MM.1S (cell line): ENCODE data around the gene MOCOS.

ENCODE experiments used
- CTCF ChIP-seq: fragments of 300-600 bp; sonication (generic); IDR thresholded peaks from 2 replicates; pipeline ENCODE4 v1.5.1; 2016; ENCODE audit warnings: antibody characterized with exemption, low read length, mixed read lengths
- EZH2 ChIP-seq: fragments of 300-600 bp; sonication (generic); optimal IDR thresholded peaks from 2 replicates; pipeline ENCODE3; 2017; ENCODE audit warnings: low read depth, mild to moderate bottlenecking, antibody characterized with exemption, low read length, mixed read lengths
- EZH2phosphoT487 ChIP-seq: fragments of 300-600 bp; sonication (generic); IDR thresholded peaks from 2 replicates; pipeline ENCODE4 v1.6.1; 2018; ENCODE audit warnings: antibody characterized with exemption, low read length

GRCh38 chr18:36185157-36185556 lies 2.1 kb upstream of the MOCOS start:
- TF ChIP-seq CTCF, result no peak
- no peak for TF ChIP-seq EZH2
- no peak for TF ChIP-seq EZH2phosphoT487
